Measurements from ENCODE around the gene GPR107. TPM values are rescaled to one million over a fixed set of nuclear protein-coding genes. Genes with fewer than 3 reads are reported as not detected.

GPR107 gene
- total RNA-seq, 1 experiment from 2014 or later, result 47.1 TPM

- CTCF ChIA-PET, result no interaction called here
- H3K4me1 ChIP-seq (ENCODE audit: insufficient read depth, low read length, poor library complexity, severe bottlenecking), result peaks cover 24% of the 10 kb centered on the region
- DNase-seq (ENCODE audit: low spot score), result no peak
- no TSS peak for BruUV-seq (replicated peaks)
- no peak overlapping the region for H3K27ac ChIP-seq (ENCODE audit: low read depth, low read length, poor library complexity, severe bottlenecking)
- POLR2A ChIA-PET (ENCODE audit: low non-redundant PET), result no interaction called here
- intact Hi-C loops (cut with micrococcal nuclease; ENCODE audit: unreplicated experiment), result loop anchor here (5.0 kb wide), 1 partner anchor 47 kb away; no protein-coding TSS in a partner anchor
- H3K4me3 ChIP-seq (ENCODE audit: low read depth, low read length, poor library complexity, severe bottlenecking), result no peak overlapping the region
- no peaks in the 10 kb centered on the region for H3K27me3 ChIP-seq (replicated peaks; ENCODE audit: insufficient read depth, low read depth, low read length, poor library complexity)
- no peaks in the 10 kb centered on the region for H3K9me3 ChIP-seq (ENCODE audit: low read depth, low read length, poor library complexity, severe bottlenecking)
- TF ChIP-seq CTCF (conservative IDR thresholded peaks at IDR 0.05; ENCODE audit: low read depth, low read length), result no peak
- H3K36me3 ChIP-seq (ENCODE audit: insufficient read depth, low read length, poor library complexity, severe bottlenecking), result no peaks in the 10 kb centered on the region
Observed at GRCh38 chr9:130050462-130050861, 3.2 kb upstream of the GPR107 start.

- Histone ChIP-seq H3K9me3 (ENCODE audit: low read depth, low read length, poor library complexity, severe bottlenecking) (no peaks in the 10 kb centered on the region), H3K36me3 (ENCODE audit: insufficient read depth, low read length, poor library complexity, severe bottlenecking) (no peaks in the 10 kb centered on the region), H3K4me1 (ENCODE audit: insufficient read depth, low read length, poor library complexity, severe bottlenecking) (peaks cover 17% of the 10 kb centered on the region), H3K27ac (ENCODE audit: low read depth, low read length, poor library complexity, severe bottlenecking) (no peak overlapping the region), H3K4me3 (ENCODE audit: low read depth, low read length, poor library complexity, severe bottlenecking) (no peak overlapping the region), H3K27me3 (replicated peaks; ENCODE audit: insufficient read depth, low read depth, low read length, poor library complexity) (no peaks in the 10 kb centered on the region)
- no peak for DNase-seq (ENCODE audit: low spot score)
- no TSS peak for BruUV-seq (replicated peaks)
- POLR2A ChIA-PET (ENCODE audit: low non-redundant PET), result no interaction called here
- CTCF ChIA-PET, result no interaction called here
- TF ChIP-seq CTCF (conservative IDR thresholded peaks at IDR 0.05; ENCODE audit: low read depth, low read length) (no peak), EZH2 (IDR thresholded peaks at IDR 0.05; ENCODE audit: borderline replicate concordance, low read depth, low read length, poor library complexity, severe bottlenecking) (no peak)
- intact Hi-C loops (cut with micrococcal nuclease; ENCODE audit: unreplicated experiment), result loop anchor here (5.0 kb wide), 1 partner anchor 45 kb away; no protein-coding TSS in a partner anchor
Observed at GRCh38 chr9:130051855-130052254, 1.9 kb upstream of the GPR107 start.

- POLR2A ChIA-PET (ENCODE audit: low non-redundant PET), result interaction anchor here (0.7 kb wide), 1 partner anchor 17 kb away, joined by 3 read pairs; no protein-coding TSS in a partner anchor
- H3K9me3 ChIP-seq (ENCODE audit: low read depth, low read length, poor library complexity, severe bottlenecking), result no peaks in the 10 kb centered on the region
- H3K4me1 ChIP-seq (ENCODE audit: insufficient read depth, low read length, poor library complexity, severe bottlenecking), result peaks cover 17% of the 10 kb centered on the region
- BruUV-seq (replicated peaks), result TSS peak; percentile 87
- CTCF ChIA-PET, result interaction anchor here (0.6 kb wide), 1 partner anchor 118 kb away, joined by 4 read pairs; no protein-coding TSS in a partner anchor
- TF ChIP-seq CTCF (conservative IDR thresholded peaks at IDR 0.05; ENCODE audit: low read depth, low read length), result no peak
- TF ChIP-seq EZH2 (IDR thresholded peaks at IDR 0.05; ENCODE audit: borderline replicate concordance, low read depth, low read length, poor library complexity, severe bottlenecking), result no peak
- peak overlapping the region; percentile 93 for H3K27ac ChIP-seq (ENCODE audit: low read depth, low read length, poor library complexity, severe bottlenecking)
- peak overlapping the region; percentile 68 for H3K4me3 ChIP-seq (ENCODE audit: low read depth, low read length, poor library complexity, severe bottlenecking)
- peaks cover 3% of the 10 kb centered on the region for H3K36me3 ChIP-seq (ENCODE audit: insufficient read depth, low read length, poor library complexity, severe bottlenecking)
- intact Hi-C loops (cut with micrococcal nuclease; ENCODE audit: unreplicated experiment), result loop anchor here (5.0 kb wide), 1 partner anchor 44 kb away; no protein-coding TSS in a partner anchor
- no peak for DNase-seq (ENCODE audit: low spot score)
- no peaks in the 10 kb centered on the region for H3K27me3 ChIP-seq (replicated peaks; ENCODE audit: insufficient read depth, low read depth, low read length, poor library complexity)
Observed at GRCh38 chr9:130053109-130053503, 600 bp upstream of the GPR107 start.
